ES-I3 (cell line): ENCODE results near the gene MAN1C1.
"Not testable (repeated sequence)": the region's sequence is repeated elsewhere in the genome, so short reads cannot be mapped to it uniquely, and the experiment has no call there.

Experiments used
- H3K36me3 ChIP-seq: 2 replicates; pipeline ENCODE4 v1.6.1; 2013; ENCODE audit warnings: mild to moderate bottlenecking, low read length, control low read depth, moderate library complexity; ENCODE audit not compliant: insufficient read depth
- H3K4me1 ChIP-seq: 2 replicates; pipeline ENCODE4 v1.6.1; 2013; ENCODE audit warnings: mild to moderate bottlenecking, control low read depth, low read length; ENCODE audit not compliant: insufficient read depth
- H3K9ac ChIP-seq: 2 replicates; pipeline ENCODE4 v1.6.1; 2013; ENCODE audit warnings: low read depth, mild to moderate bottlenecking, low read length, moderate library complexity
- H3K9me3 ChIP-seq: 2 replicates; pipeline ENCODE4 v1.6.1; 2013; ENCODE audit warnings: mild to moderate bottlenecking, low read length, moderate library complexity; ENCODE audit not compliant: control insufficient read depth, insufficient read depth

MAN1C1 gene

DNA sequence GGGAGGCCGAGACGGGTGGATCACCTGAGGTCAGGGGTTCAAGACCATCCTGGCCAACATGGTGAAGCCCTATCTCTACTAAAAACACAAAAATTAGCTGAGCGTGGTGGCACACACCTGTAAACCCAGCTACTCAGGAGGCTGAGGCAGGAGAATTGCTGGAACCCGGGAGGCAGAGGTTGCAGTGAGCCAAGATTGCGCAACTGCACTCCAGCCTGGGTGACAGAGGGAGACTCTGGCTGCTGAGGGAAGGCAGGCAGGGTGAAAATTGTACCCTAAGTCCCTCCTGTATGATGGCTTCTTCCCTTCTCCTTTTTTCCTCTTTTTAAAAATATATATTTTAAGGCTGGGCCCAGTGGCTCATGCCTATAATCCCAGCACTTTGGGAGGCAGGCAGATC, 19.9 kb upstream of the MAN1C1 start:
- not testable (repeated sequence) for H3K9ac ChIP-seq, H3K4me1 ChIP-seq, H3K9me3 ChIP-seq, H3K36me3 ChIP-seq

DNA sequence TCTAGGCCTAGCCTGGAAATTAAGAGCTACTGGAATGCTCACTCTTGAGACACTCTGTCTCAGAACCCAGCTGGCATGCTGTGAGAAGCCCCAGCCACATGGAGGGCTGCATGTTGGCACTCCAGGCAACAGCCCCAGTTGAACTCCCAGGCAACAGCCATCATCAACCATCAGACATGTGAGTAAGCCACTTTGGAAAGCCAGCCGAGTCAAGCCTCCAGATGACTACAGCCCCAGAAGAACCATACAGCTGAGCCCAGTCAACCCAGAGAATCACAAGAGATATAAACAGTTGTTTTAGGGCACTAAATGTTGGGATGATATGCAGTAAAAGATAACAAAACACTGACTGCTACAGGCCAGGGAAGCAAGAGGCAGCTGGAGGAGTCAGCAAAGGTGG, 17.7 kb upstream of the MAN1C1 start:
- no peaks in the 10 kb centered on the region; the same call in 1 of the 2 replicates for H3K9me3 ChIP-seq
- no peaks in the 10 kb centered on the region for H3K4me1 ChIP-seq
- H3K9ac ChIP-seq, result no peak overlapping the region
- H3K36me3 ChIP-seq, result no peaks in the 10 kb centered on the region

DNA sequence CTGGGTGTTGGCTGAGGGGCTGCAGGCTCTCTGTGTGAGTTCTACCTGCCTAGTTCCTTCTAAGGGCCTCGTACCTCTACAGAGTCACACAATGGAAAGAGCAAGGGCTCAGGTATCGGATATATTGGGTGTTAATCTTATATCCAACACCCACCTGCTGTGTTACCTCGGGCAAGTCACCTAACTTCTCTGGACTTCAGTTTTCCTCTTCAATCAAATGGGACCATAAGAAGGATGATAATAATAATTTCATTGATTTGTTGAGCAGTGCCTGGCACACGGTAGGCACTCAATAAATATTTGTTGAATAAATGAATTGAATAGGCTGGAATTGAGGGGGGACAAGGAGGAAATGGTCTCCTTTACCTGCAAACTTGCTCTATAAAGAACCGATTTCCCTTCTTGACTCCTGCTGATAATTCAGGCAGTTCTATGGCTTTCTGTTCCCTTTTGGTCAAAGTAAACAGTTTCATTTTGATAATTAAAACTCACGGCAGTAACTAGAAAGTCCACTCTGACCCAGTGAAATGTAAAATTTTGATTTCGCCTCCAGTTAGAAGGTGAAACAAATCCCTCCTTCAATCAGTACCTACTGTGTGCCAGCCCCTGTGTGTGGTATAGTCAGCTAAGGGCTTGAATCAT, 16.5 kb upstream of the MAN1C1 start:
- Histone ChIP-seq H3K4me1 (no peaks in the 10 kb centered on the region), H3K9ac (no peak overlapping the region), H3K9me3 (no peaks in the 10 kb centered on the region; the same call in 1 of the 2 replicates), H3K36me3 (no peaks in the 10 kb centered on the region)

DNA sequence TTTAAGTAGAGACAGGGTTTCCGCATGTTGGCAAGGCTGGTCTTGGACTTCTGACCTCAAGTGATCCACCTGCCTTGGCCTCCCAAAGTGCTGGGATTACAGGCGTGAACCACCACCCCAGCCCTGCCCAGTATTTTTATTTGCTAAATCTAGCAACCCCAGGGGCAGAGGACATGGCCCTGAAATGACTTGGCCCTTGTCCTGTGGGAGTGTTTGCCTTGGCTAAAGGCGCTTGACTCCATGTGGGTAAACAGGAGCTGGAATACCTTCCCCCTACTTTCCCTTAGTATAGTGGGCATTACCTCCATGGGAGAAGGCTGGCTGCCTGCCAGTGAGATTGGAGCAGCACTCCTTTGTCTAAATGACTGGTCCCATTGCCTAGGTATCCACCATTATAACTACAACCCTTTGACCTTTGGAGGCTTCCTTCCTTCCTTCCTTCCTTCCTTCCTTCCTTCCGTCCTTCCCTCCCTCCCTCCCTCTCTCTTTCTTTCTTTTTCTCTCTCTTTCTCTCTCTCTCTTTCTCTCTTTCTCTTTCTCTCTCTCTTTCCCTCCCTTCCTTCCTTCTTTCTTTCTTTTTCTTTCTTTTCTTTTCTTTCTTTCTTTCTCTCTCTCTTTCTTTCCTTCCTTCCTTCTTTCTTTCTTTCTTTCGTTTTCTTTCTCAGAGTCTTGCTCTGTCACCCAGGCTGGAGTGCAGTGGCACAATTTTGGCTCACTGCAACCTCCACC, 15.5 kb upstream of the MAN1C1 start:
- H3K9ac ChIP-seq, H3K36me3 ChIP-seq, H3K9me3 ChIP-seq, H3K4me1 ChIP-seq: not testable (repeated sequence)

DNA sequence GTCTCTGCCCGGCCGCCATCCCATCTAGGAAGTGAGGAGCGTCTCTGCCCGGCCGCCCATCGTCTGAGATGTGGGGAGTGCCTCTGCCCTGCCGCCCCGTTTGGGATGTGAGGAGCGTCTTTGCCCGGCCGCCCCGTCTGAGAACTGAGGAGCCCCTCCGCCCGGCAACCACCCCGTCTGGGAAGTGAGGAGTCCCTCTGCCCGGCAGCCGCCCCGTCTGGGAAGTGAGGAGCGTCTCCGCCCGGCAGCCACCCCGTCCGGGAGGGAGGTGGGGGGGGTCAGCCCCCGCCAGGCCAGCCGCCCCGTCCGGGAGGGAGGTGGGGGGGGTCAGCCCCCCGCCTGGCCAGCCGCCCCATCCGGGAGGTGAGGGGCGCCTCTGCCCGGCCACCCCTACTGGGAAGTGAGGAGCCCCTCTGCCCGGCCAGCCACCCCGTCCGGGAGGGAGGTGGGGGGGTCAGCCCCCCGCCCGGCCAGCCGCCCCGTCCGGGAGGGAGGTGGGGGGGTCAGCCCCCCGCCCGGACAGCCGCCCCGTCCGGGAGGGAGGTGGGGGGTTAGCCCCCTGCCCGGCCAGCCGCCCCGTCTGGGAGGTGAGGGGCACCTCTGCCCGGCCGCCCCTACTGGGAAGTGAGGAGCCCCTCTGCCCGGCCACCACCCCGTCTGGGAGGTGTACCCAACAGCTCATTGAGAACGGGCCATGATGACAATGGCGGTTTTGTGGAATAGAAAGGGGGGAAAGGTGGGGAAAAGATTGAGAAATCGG, 12.6 kb upstream of the MAN1C1 start:
- not testable (repeated sequence) for H3K4me1 ChIP-seq, H3K9ac ChIP-seq, H3K36me3 ChIP-seq, H3K9me3 ChIP-seq

DNA sequence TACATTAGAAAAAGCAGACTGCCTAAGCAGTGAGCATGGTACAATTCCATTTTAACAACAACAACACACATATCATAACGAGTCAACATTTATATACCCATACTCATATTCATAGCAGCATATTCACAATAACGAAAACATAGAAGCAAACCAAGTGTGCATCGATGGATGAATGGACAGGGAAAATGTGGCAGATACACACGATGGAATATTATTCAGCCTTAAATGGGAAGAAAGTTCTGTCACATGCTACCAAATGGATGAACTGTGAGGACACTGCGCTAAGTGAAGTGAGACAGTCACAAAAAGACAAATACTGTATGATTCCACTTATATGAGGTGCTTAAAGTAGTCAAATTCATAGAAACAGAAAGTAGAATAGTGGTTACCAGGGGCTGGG, 9.5 kb upstream of the MAN1C1 start:
- Histone ChIP-seq H3K4me1 (peaks cover 12% of the 10 kb centered on the region; the same call in 1 of the 2 replicates), H3K36me3 (no peaks in the 10 kb centered on the region), H3K9ac (no peak overlapping the region), H3K9me3 (no peaks in the 10 kb centered on the region)

DNA sequence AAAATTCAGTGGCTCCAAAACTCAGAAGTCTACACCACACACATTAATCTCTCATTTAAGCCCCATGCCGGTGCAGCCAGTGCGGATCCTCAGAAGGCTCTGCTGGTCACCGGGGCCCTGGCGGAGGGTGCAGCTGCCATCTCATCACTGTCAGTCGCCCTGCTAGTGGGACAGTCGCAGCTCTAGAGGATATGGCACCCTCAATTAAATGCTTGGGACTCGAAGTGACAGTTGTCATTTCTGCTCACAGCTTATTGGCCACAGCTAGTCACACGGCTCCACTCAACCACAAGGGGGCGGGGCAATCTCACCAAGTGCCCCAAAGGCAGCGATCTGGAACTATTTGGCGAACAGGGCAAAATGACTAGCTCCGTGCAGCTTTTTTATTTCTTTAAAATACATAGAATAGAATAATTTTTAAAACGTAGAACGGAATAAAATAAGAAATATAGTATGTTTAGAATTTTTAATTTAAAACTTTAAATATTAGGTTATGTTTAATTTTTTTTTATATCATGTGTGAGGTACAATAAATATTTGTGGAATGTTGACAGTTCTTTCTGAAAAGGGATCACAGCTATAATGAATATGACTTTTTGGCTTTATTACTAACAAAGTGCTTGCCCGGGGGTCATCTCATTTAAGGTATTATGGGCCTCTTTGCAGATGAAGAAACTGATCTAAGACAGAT, 8.0 kb upstream of the MAN1C1 start:
- Histone ChIP-seq H3K9me3 (no peaks in the 10 kb centered on the region), H3K36me3 (no peaks in the 10 kb centered on the region), H3K4me1 (peaks cover 12% of the 10 kb centered on the region; the same call in 1 of the 2 replicates), H3K9ac (no peak overlapping the region; the same call in 1 of the 2 replicates)

DNA sequence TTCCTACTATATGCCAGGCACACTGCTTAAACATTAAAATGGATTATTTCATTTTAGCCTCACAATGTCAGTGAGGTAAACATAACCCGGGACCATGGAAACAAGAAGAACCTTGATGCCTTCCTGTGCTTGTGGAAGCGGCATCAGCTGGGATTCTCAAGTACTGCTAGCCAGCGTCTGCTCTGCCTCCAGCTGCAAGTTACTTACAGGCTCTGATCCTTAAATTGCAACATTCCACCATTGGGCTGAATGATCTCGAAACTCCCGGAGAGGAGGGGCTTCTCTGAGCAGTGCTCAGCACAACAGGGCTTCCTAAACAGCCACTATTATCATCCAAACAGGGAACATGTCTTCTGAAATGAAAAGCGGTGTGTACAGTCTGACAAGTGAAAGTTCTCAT, 6.7 kb upstream of the MAN1C1 start:
- no peak overlapping the region for H3K9ac ChIP-seq
- no peaks in the 10 kb centered on the region for H3K36me3 ChIP-seq
- H3K9me3 ChIP-seq, result no peaks in the 10 kb centered on the region
- H3K4me1 ChIP-seq, result peaks cover 12% of the 10 kb centered on the region; the same call in 1 of the 2 replicates

DNA sequence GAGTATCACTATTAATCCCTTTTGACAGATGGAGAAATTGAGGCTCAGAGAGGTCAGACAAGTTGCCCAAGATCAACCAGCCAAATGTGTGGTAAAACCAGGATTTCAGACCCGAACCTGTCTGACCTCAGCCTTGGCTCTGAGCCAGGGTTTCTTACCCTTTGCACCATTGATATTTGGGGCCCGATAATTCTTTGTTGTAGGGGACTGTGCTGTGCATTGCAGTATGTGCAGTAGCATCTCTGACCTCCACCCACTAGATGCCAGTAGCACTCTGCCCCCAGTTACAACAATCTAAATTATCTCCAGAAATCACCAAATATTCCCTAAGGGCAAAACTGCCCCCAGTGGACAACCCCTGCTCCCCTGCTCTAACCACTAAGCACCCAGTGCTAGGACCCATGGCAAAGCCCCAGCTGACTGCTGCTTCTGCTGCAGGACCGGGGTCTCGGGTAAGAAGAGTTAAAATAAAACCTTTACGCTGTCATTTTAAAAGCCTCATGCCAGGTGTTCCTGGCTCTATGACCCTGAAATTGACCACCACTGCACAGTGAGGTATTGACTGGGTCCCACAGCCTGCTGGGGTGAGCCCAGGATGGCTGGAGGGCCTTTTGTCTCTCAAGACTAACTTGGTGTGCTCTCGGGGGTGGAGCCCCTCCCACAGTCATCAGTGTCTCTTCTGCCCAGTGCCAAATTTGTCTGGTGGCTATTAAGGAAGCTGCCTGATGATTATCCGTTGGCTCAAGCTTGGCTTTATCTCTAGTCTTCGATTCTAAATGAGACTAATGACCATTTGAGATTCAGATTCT, 5.6 kb upstream of the MAN1C1 start:
- no peak overlapping the region for H3K9ac ChIP-seq
- no peaks in the 10 kb centered on the region for H3K36me3 ChIP-seq
- peaks cover 12% of the 10 kb centered on the region; the same call in 1 of the 2 replicates for H3K4me1 ChIP-seq
- H3K9me3 ChIP-seq, result no peaks in the 10 kb centered on the region

DNA sequence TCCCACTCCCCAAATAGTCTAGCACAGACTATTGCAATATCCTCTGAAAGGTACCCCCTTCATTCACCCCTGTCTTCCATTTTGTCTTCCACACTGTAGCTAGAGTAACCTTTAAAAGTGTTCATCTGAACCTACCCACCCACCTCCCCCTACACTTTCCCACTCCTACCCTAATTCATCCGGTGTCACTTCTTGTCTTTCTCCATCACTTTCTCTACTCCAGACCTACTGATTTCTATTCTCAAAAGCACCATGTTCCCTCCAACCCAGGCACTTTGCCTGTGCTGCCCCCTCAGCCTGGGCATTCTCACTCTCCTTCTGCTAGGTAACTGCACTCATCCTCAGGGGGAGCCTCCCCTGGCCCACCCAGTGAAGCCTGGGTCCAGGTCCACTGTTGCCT, 4.7 kb upstream of the MAN1C1 start:
- H3K9me3 ChIP-seq, result no peaks in the 10 kb centered on the region
- H3K4me1 ChIP-seq, result peaks cover 12% of the 10 kb centered on the region; the same call in 1 of the 2 replicates
- no peak overlapping the region for H3K9ac ChIP-seq
- H3K36me3 ChIP-seq, result no peaks in the 10 kb centered on the region

DNA sequence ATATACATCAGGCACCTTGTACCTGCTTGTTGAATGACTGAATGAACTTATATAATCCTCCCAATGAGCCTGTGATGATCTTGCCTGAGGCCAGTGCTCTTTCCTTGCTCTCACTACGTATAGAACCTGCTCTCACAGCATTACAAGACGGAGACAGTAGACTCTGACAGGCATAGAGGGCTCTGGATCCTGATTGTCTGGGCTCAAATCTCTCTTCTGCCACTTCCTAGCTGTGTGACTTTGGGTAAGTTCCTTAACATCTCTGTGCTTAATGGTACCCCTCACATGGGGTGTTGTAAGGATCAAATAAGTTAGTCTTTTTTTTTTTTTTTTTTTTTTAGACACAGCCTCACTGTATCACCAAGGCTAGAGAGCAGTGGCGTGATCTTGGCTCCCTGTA, 4.2 kb upstream of the MAN1C1 start:
- Histone ChIP-seq H3K9me3 (no peaks in the 10 kb centered on the region), H3K4me1 (peaks cover 12% of the 10 kb centered on the region; the same call in 1 of the 2 replicates), H3K36me3 (no peaks in the 10 kb centered on the region), H3K9ac (no peak overlapping the region)

DNA sequence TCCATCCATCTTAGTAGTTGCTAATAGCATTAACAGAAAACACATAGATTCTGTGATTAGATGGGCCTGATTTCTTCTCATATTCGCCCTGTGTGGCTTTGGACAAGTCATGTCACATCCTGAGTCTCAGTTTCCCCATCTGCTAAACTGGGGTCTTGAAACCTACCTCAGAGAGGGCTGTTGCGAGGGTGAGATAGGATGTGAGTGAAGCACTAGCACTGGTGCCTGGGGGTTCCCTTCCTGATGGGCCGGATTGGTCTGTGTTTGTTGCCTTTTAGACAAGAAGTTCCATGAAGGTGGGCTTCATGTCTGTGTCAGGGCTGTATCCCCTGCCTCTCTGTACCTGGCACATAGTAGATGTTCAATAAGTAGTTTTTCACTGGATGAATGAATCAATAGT, 3.5 kb upstream of the MAN1C1 start:
- no peaks in the 10 kb centered on the region for H3K9me3 ChIP-seq
- no peaks in the 10 kb centered on the region for H3K36me3 ChIP-seq
- no peak overlapping the region for H3K9ac ChIP-seq
- H3K4me1 ChIP-seq, result peaks cover 12% of the 10 kb centered on the region; the same call in 1 of the 2 replicates

DNA sequence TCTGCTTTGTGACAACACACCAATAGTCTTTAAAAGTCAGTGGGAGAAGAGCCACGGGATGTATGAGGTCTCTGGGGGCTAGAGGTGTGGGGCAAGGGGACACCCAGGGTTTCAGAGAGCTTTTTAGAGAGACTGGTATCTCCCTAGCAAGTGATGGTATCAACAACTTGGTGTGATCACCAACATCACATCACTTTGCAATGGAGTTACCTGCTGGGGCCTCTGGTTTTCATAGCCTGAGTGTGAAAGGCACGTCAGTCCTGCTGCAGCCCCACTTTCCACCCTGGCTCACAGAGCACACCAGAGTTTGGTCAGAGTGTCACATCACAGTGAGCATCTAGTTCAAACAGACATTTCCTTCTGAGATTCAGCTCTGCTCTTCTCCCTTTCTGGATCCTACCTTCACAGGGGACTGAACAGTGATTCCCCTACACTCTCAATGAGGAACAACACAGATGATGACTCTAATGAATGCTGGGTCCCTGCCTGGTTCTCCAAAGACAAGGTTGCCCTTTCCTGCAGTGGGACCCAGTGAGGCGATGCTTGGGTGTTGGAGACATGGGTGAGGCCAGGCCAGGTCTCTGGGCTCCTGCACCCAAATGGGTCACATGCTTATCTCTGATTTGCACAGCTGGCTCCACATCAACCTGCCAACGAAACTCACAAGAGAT, 2.0 kb upstream of the MAN1C1 start:
- Histone ChIP-seq H3K9ac (no peak overlapping the region), H3K4me1 (peaks cover 15% of the 10 kb centered on the region), H3K36me3 (no peaks in the 10 kb centered on the region), H3K9me3 (no peaks in the 10 kb centered on the region)
